Thyroid gland (tissue), 4 donors: ENCODE measurements around the gene RAP1A. TPM values are rescaled to one million over a fixed set of nuclear protein-coding genes. Genes with fewer than 3 reads are reported as not detected.
A peak's percentile ranks its signal among the peaks of the same experiment; 100 is the strongest.
"Not testable (repeated sequence)": the region's sequence is repeated elsewhere in the genome, so short reads cannot be mapped to it uniquely, and the experiment has no call there.

Experiments used
- DNase-seq, 2 donors: peaks; one replicate each; pipeline ENCODE4 v3.0.0-alpha.2; 2019
- H3K27ac ChIP-seq, 3 donors: fragments of 200-600 bp; sonication (generic); 1 replicate in 2 of 3; 2 replicates in 1 of 3; pipeline ENCODE4 v1.5.1; 2016 to 2019; ENCODE audit warnings: mild to moderate bottlenecking in 1 of 3, moderate library complexity in 1 of 3
- H3K27me3 ChIP-seq: fragments of 200-600 bp; sonication (generic); one replicate; pipeline ENCODE4 v1.5.1; 2019
- H3K36me3 ChIP-seq, 2 donors: fragments of 200-600 bp; sonication (generic); one replicate each; pipeline ENCODE4 v1.5.1; 2016 to 2019
- H3K4me1 ChIP-seq, 2 donors: fragments of 200-600 bp; sonication (generic); one replicate each; pipeline ENCODE4 v1.5.1; 2017 to 2019
- H3K4me3 ChIP-seq, 3 donors: fragments of 200-600 bp; sonication (generic); replicated peaks in 1 of 3; 1 replicate in 2 of 3; 2 replicates in 1 of 3; pipeline ENCODE4 v1.5.1; 2016; ENCODE audit warnings: mild to moderate bottlenecking in 1 of 3
- H3K9me3 ChIP-seq: fragments of 200-600 bp; sonication (generic); one replicate; pipeline ENCODE4 v1.5.1; 2017
- CTCF ChIP-seq, 6 experiments: fragments of 200-600 bp in 3 of 6; fragments of 450-650 bp in 3 of 6; sonication (generic) in 3 of 6; IDR thresholded peaks; one replicate each; pipeline ENCODE4 v1.5.1; 2016 to 2019; ENCODE audit warnings: antibody characterized with exemption in 6 of 6, mild to moderate bottlenecking in 2 of 6, inconsistent platforms in 1 of 6, moderate library complexity in 1 of 6
- POLR2A ChIP-seq, 2 donors: fragments of 450-650 bp; IDR thresholded peaks; one replicate each; pipeline ENCODE4 v1.6.1; 2017; ENCODE audit warnings: antibody characterized with exemption in 2 of 2, mild to moderate bottlenecking in 2 of 2, moderate library complexity in 1 of 2
- WGBS, 2 donors: methylation state at CpG; one replicate each; pipeline ENCODE4 v1.1.5; 2017; 5-methylcytosine and 5-hydroxymethylcytosine counted together
- intact Hi-C: fragments of 100-400 bp; cut with DNase I; formaldehyde crosslinking; loops from one replicate; pipeline ENCODE4 v1.15.1; 2023
- total RNA-seq, 4 donors: library from RNA; depleted of rRNA; stranded (reverse); fragments of >200 nt; gene quantifications; one replicate each; pipeline ENCODE4 v1.2.3, GENCODE V29; 2016

RAP1A gene
- total RNA-seq, 4 donors from 2014 or later, result 54.2 to 91.7 (median 71.9) TPM

- H3K9me3 ChIP-seq, result no peaks in the 10 kb centered on the region
- peak overlapping the region in 2 of 3 donors; percentile 57 to 83 for H3K27ac ChIP-seq
- no peaks in the 10 kb centered on the region for H3K27me3 ChIP-seq
- no peak overlapping the region for H3K4me3 ChIP-seq
- H3K4me1 ChIP-seq, result peaks cover 9 to 15% of the 10 kb centered on the region in 2 donors
- DNase-seq, result peak; percentile 18 to 37
- TF ChIP-seq POLR2A (IDR thresholded peaks at IDR 0.05) (no peak), CTCF (IDR thresholded peaks at IDR 0.05) (no peak)
- intact Hi-C loops, result no loop called here
- H3K36me3 ChIP-seq, result no peaks in the 10 kb centered on the region
These were observed 14.0 kb upstream of the RAP1A start for GRCh38 chr1:111605576-111605975.

GRCh38 chr1:111606457-111607215 is 13.0 kb upstream of the RAP1A start:
- H3K4me1 ChIP-seq, result peaks cover 9 to 15% of the 10 kb centered on the region in 2 donors
- peak overlapping the region; percentile 57 to 83 (median 80) for H3K27ac ChIP-seq
- peak; percentile 89 to 90 for DNase-seq
- WGBS, 2 donors, result 42 to 48% methylated on average over 6 of the region's 8 CpGs
- H3K27me3 ChIP-seq, H3K9me3 ChIP-seq, H3K36me3 ChIP-seq, H3K4me3 ChIP-seq, intact Hi-C loops: not testable (repeated sequence)

GRCh38 chr1:111608528-111608927 is 11.1 kb upstream of the RAP1A start:
- peaks cover 9 to 15% of the 10 kb centered on the region in 2 donors for H3K4me1 ChIP-seq
- H3K27me3 ChIP-seq, intact Hi-C loops, H3K4me3 ChIP-seq, DNase-seq, H3K36me3 ChIP-seq, H3K9me3 ChIP-seq, H3K27ac ChIP-seq: not testable (repeated sequence)
- WGBS, 2 donors, result 88 to 91% methylated on average over 19 to 21 of the region's 24 CpGs

GRCh38 chr1:111611986-111612385 is 7.6 kb upstream of the RAP1A start:
- Histone ChIP-seq H3K4me3 (no peak overlapping the region), H3K27ac (no peak overlapping the region), H3K27me3 (no peaks in the 10 kb centered on the region), H3K36me3 (no peaks in the 10 kb centered on the region), H3K4me1 (no peaks in the 10 kb centered on the region), H3K9me3 (no peaks in the 10 kb centered on the region)
- WGBS, 2 donors, result 71 to 83% methylated on average over 2 of the region's 2 CpGs
- intact Hi-C loops, result no loop called here
- TF ChIP-seq CTCF (IDR thresholded peaks at IDR 0.05), result no peak
- no peak for TF ChIP-seq POLR2A (IDR thresholded peaks at IDR 0.05)
- DNase-seq, result no peak

GRCh38 chr1:111615870-111616715 is 3.5 kb upstream of the RAP1A start:
- intact Hi-C loops, result no loop called here
- DNase-seq, result no peak
- no peaks in the 10 kb centered on the region for H3K9me3 ChIP-seq
- no peak overlapping the region for H3K4me3 ChIP-seq
- 68 to 71% methylated on average over 3 of the region's 3 CpGs for WGBS, 2 donors
- H3K27me3 ChIP-seq, result no peaks in the 10 kb centered on the region
- H3K27ac ChIP-seq, result no peak overlapping the region
- H3K36me3 ChIP-seq, result no peaks in the 10 kb centered on the region
- peaks cover 6 to 11% of the 10 kb centered on the region in 2 donors for H3K4me1 ChIP-seq
- TF ChIP-seq CTCF (IDR thresholded peaks at IDR 0.05) (no peak), POLR2A (IDR thresholded peaks at IDR 0.05) (no peak)

- H3K27me3 ChIP-seq, result no peaks in the 10 kb centered on the region
- 83% methylated on average over 2 of the region's 2 CpGs for WGBS, 2 donors
- TF ChIP-seq CTCF (IDR thresholded peaks at IDR 0.05), result no peak
- TF ChIP-seq POLR2A (IDR thresholded peaks at IDR 0.05), result no peak
- intact Hi-C loops, result no loop called here
- H3K27ac ChIP-seq, result no peak overlapping the region
- no peaks in the 10 kb centered on the region for H3K9me3 ChIP-seq
- H3K4me3 ChIP-seq, result no peak overlapping the region
- peaks cover 12 to 20% of the 10 kb centered on the region in 2 donors for H3K4me1 ChIP-seq
- H3K36me3 ChIP-seq, result no peaks in the 10 kb centered on the region
- no peak for DNase-seq
These were observed 1.5 kb upstream of the RAP1A start for GRCh38 chr1:111618081-111618480.
